GM23338 (cell line): ENCODE data around the gene FGA.

Source experiments
- CTCF ChIP-seq, 2 experiments: fragments of 200-600 bp in 1 of 2; sonication (generic) in 1 of 2; conservative IDR thresholded peaks; 2 replicates each; pipeline versions ENCODE4 v1.5.1 to v1.6.1; 2016 to 2017; ENCODE audit warnings: antibody characterized with exemption in 2 of 2, low read depth in 2 of 2, mild to moderate bottlenecking in 2 of 2, moderate library complexity in 1 of 2
- EZH2 ChIP-seq: fragments of 200-600 bp; sonication (generic); IDR thresholded peaks from one replicate; pipeline ENCODE4 v1.8.0; 2017; ENCODE audit warnings: antibody characterized with exemption, mild to moderate bottlenecking, low read depth; ENCODE audit not compliant: unreplicated experiment
- POLR2AphosphoS5 ChIP-seq: IDR thresholded peaks from 2 replicates; pipeline ENCODE4 v1.6.1; 2016; ENCODE audit warnings: antibody characterized with exemption, low read depth
- TF ChIP-seq, protein P1 (sequence below): IDR thresholded peaks from one replicate; pipeline ENCODE4 v1.6.1; 2018; ENCODE audit warnings: antibody characterized with exemption; ENCODE audit not compliant: unreplicated experiment

GRCh38 chr4:154551872-154552686, 38.5 kb downstream of the FGA start:
- TF ChIP-seq CTCF (conservative IDR thresholded peaks at IDR 0.05; ENCODE audit: low read depth in 2 of 2) (peak; percentile 75 to 89), POLR2AphosphoS5 (no peak), EZH2 (no peak)
- TF ChIP-seq, protein P1, sequence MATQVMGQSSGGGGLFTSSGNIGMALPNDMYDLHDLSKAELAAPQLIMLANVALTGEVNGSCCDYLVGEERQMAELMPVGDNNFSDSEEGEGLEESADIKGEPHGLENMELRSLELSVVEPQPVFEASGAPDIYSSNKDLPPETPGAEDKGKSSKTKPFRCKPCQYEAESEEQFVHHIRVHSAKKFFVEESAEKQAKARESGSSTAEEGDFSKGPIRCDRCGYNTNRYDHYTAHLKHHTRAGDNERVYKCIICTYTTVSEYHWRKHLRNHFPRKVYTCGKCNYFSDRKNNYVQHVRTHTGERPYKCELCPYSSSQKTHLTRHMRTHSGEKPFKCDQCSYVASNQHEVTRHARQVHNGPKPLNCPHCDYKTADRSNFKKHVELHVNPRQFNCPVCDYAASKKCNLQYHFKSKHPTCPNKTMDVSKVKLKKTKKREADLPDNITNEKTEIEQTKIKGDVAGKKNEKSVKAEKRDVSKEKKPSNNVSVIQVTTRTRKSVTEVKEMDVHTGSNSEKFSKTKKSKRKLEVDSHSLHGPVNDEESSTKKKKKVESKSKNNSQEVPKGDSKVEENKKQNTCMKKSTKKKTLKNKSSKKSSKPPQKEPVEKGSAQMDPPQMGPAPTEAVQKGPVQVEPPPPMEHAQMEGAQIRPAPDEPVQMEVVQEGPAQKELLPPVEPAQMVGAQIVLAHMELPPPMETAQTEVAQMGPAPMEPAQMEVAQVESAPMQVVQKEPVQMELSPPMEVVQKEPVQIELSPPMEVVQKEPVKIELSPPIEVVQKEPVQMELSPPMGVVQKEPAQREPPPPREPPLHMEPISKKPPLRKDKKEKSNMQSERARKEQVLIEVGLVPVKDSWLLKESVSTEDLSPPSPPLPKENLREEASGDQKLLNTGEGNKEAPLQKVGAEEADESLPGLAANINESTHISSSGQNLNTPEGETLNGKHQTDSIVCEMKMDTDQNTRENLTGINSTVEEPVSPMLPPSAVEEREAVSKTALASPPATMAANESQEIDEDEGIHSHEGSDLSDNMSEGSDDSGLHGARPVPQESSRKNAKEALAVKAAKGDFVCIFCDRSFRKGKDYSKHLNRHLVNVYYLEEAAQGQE = no peak
